K562 (cell line): ENCODE results near the gene KRT35. TPM values are rescaled to one million over a fixed set of nuclear protein-coding genes. Genes with fewer than 3 reads are reported as not detected.

ENCODE experiments used
- COPS2 ChIP-seq: fragments of 450-650 bp; conservative IDR thresholded peaks from 2 replicates; pipeline ENCODE4 v1.6.1; 2016; ENCODE audit warnings: mild to moderate bottlenecking, moderate library complexity
- EWSR1 ChIP-seq: fragments of 450-650 bp; IDR thresholded peaks from 2 replicates; pipeline ENCODE4 v1.6.1; 2018; ENCODE audit warnings: borderline replicate concordance, mild to moderate bottlenecking, low read depth, moderate library complexity; ENCODE audit not compliant: partially characterized antibody
- NFIC ChIP-seq: fragments of 450-650 bp; IDR thresholded peaks from 2 replicates; pipeline ENCODE4 v1.6.1; 2017; ENCODE audit warnings: mild to moderate bottlenecking, inconsistent platforms
- RHOXF2B ChIP-seq: fragments of 250-450 bp; sonication (Bioruptor Pico); conservative IDR thresholded peaks from 2 replicates; pipeline ENCODE4 v1.5.1; 2021
- SLC30A9 ChIP-seq: fragments of 250-450 bp; sonication (Bioruptor Pico); IDR thresholded peaks from 2 replicates; pipeline ENCODE4 v1.8.0; 2022; ENCODE audit warnings: mild to moderate bottlenecking, moderate library complexity
- SREBF1 ChIP-seq: fragments of 150-350 bp; IDR thresholded peaks from 2 replicates; pipeline ENCODE4 v1.6.1; 2014; ENCODE audit warnings: antibody characterized with exemption, low read depth, low read length, borderline replicate concordance
- THRAP3 ChIP-seq: fragments of 450-650 bp; IDR thresholded peaks from 2 replicates; pipeline ENCODE4 v1.6.1; 2016; ENCODE audit warnings: mild to moderate bottlenecking, inconsistent platforms, borderline replicate concordance
- ZC3H4 ChIP-seq: sonication (generic); formaldehyde crosslinking; IDR thresholded peaks from 2 replicates; pipeline ENCODE4 v1.9.0; 2021; ENCODE audit warnings: missing genetic modification reagents, borderline replicate concordance
- polyA plus RNA-seq, 8 experiments: library from polyadenylated mRNA; depleted of rRNA in 4 of 8; stranded (reverse) in 5 of 8; unstranded in 3 of 8; fragments of >200 nt; fragmentation: Nextera tagmentation in 2 of 8; fragmentation: Illumina TruSeq in 1 of 8; extraction: Ambion mirVana in 2 of 8; extraction: Trizol in 1 of 8; gene quantifications; 2 replicates each; pipeline versions ENCODE4 v1.2.1 to v1.2.3, GENCODE V29; 2011 to 2014; ENCODE audit warnings: inconsistent platforms in 1 of 8, missing spikeins in 1 of 8
- total RNA-seq, 7 experiments: library from RNA; depleted of rRNA in 6 of 7; stranded (reverse); fragments of >200 nt in 6 of 7; fragmentation: Illumina TruSeq in 2 of 7; extraction: Trizol in 2 of 7; gene quantifications; 2 replicates each; pipeline versions ENCODE4 v1.2.1 to v1.2.3, GENCODE V29; 2011 to 2021; ENCODE audit warnings: low replicate concordance in 1 of 7
- TF ChIP-seq, protein P1 (sequence below): sonication (generic); formaldehyde crosslinking; IDR thresholded peaks from 2 replicates; pipeline ENCODE4 v1.8.0; 2022; ENCODE audit warnings: mild to moderate bottlenecking, missing genetic modification reagents
- TF ChIP-seq, protein P2 (sequence below): conservative IDR thresholded peaks from 2 replicates; pipeline ENCODE4 v1.6.1; 2011; ENCODE audit warnings: low read depth, mild to moderate bottlenecking, low read length; ENCODE audit not compliant: control insufficient read depth

KRT35 gene
- total and polyA plus RNA-seq, 9 of the 15 experiments (the other 6 are each of a cell fraction or from before 2014, with no cell fraction given), result not detected

DNA sequence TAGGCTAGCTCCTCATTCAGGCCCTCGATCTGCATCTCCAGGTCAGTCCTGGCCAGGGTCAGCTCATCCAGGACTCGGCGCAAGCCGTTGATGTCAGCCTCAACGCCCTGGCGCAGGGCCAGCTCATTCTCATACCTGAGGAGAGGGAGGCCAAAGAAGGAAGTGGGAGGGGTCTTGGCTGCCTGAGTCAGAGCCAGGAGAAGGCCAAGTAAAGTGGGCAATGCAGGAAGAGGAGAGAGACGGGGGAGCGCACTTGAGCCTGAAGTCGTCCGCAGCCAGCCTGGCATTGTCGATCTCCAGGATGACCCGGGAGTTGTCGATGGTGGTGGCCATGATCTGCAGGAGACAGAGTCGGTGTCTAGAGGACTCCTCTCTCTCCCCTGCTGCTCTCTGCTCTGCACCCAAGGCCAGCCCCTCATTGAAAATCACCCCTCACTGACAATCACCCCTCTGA, 35.9 kb upstream of the KRT35 start (continued):
- TF ChIP-seq RHOXF2B (no peak), COPS2 (no peak), ZC3H4 (CRISPR knock-in tag) (no peak), THRAP3 (peak; percentile 77; the same call in 1 of the 2 replicates), NFIC (peak; percentile 95), SLC30A9 (CRISPR knock-in tag) (no peak), SREBF1 (no peak), EWSR1 (no peak)
- TF ChIP-seq, protein P1, sequence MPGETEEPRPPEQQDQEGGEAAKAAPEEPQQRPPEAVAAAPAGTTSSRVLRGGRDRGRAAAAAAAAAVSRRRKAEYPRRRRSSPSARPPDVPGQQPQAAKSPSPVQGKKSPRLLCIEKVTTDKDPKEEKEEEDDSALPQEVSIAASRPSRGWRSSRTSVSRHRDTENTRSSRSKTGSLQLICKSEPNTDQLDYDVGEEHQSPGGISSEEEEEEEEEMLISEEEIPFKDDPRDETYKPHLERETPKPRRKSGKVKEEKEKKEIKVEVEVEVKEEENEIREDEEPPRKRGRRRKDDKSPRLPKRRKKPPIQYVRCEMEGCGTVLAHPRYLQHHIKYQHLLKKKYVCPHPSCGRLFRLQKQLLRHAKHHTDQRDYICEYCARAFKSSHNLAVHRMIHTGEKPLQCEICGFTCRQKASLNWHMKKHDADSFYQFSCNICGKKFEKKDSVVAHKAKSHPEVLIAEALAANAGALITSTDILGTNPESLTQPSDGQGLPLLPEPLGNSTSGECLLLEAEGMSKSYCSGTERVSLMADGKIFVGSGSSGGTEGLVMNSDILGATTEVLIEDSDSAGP (CRISPR knock-in tag), result no peak
- TF ChIP-seq, protein P2, sequence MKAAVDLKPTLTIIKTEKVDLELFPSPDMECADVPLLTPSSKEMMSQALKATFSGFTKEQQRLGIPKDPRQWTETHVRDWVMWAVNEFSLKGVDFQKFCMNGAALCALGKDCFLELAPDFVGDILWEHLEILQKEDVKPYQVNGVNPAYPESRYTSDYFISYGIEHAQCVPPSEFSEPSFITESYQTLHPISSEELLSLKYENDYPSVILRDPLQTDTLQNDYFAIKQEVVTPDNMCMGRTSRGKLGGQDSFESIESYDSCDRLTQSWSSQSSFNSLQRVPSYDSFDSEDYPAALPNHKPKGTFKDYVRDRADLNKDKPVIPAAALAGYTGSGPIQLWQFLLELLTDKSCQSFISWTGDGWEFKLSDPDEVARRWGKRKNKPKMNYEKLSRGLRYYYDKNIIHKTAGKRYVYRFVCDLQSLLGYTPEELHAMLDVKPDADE, result no peak
